ENCODE data around the gene SIM2.

The SIM2 gene

GRCh38 chr21:36694031-36694515 is 4.8 kb upstream of the SIM2 start:
- peaks cover 96% of the 10 kb centered on the region for H3K27me3 ChIP-seq (replicated peaks)
- no peak overlapping the region for H3K4me3 ChIP-seq (ENCODE audit: low read depth, low read length)
- no peak for TF ChIP-seq CTCF (IDR thresholded peaks at IDR 0.05; ENCODE audit: low read depth, low read length, missing control alignments)
- H3K27ac ChIP-seq: no peak overlapping the region
- H3K36me3 ChIP-seq (replicated peaks): no peaks in the 10 kb centered on the region
- in situ Hi-C loops (cut with HindIII; ENCODE audit: low pct_ligation_motif_present, low sequenced_read_pairs): no loop called here
- DNase-seq: no peak

GRCh38 chr21:36694593-36695282 is 4.2 kb upstream of the SIM2 start:
- H3K27ac ChIP-seq: no peak overlapping the region
- peaks cover 97% of the 10 kb centered on the region for H3K27me3 ChIP-seq (replicated peaks)
- no peak for DNase-seq
- H3K4me3 ChIP-seq (ENCODE audit: low read depth, low read length): no peak overlapping the region
- no peaks in the 10 kb centered on the region for H3K36me3 ChIP-seq (replicated peaks)
- TF ChIP-seq CTCF (IDR thresholded peaks at IDR 0.05; ENCODE audit: low read depth, low read length, missing control alignments): no peak
- in situ Hi-C loops (cut with HindIII; ENCODE audit: low pct_ligation_motif_present, low sequenced_read_pairs): no loop called here

- no peaks in the 10 kb centered on the region for H3K36me3 ChIP-seq (replicated peaks)
- no peak for DNase-seq
- no peak overlapping the region for H3K4me3 ChIP-seq (ENCODE audit: low read depth, low read length)
- TF ChIP-seq CTCF (IDR thresholded peaks at IDR 0.05; ENCODE audit: low read depth, low read length, missing control alignments): no peak
- in situ Hi-C loops (cut with HindIII; ENCODE audit: low pct_ligation_motif_present, low sequenced_read_pairs): no loop called here
- no peak overlapping the region for H3K27ac ChIP-seq
- H3K27me3 ChIP-seq (replicated peaks): peaks cover 97% of the 10 kb centered on the region
Observed at GRCh38 chr21:36695283-36695634, 3.7 kb upstream of the SIM2 start.

- Histone ChIP-seq H3K36me3 (replicated peaks) (no peaks in the 10 kb centered on the region), H3K27me3 (replicated peaks) (peaks cover 97% of the 10 kb centered on the region), H3K4me3 (ENCODE audit: low read depth, low read length) (no peak overlapping the region), H3K27ac (no peak overlapping the region)
- no peak for TF ChIP-seq CTCF (IDR thresholded peaks at IDR 0.05; ENCODE audit: low read depth, low read length, missing control alignments)
- in situ Hi-C loops (cut with HindIII; ENCODE audit: low pct_ligation_motif_present, low sequenced_read_pairs): no loop called here
- DNase-seq: no peak
Observed at GRCh38 chr21:36695671-36696389, 3.1 kb upstream of the SIM2 start.

GRCh38 chr21:36696390-36697059 is 2.4 kb upstream of the SIM2 start:
- H3K36me3 ChIP-seq (replicated peaks): no peaks in the 10 kb centered on the region
- no peak overlapping the region for H3K4me3 ChIP-seq (ENCODE audit: low read depth, low read length)
- in situ Hi-C loops (cut with HindIII; ENCODE audit: low pct_ligation_motif_present, low sequenced_read_pairs): no loop called here
- peaks cover 97% of the 10 kb centered on the region for H3K27me3 ChIP-seq (replicated peaks)
- DNase-seq: no peak
- TF ChIP-seq CTCF (IDR thresholded peaks at IDR 0.05; ENCODE audit: low read depth, low read length, missing control alignments): no peak
- H3K27ac ChIP-seq: no peak overlapping the region

Data from brain microvascular endothelial cell (primary cell).